H9 (cell line): ENCODE results near the gene PLA2G2E. TPM values are rescaled to one million over a fixed set of nuclear protein-coding genes. Genes with fewer than 3 reads are reported as not detected.

Source experiments
- DNase-seq: peaks from one replicate; pipeline ENCODE4 v3.0.0-alpha.2; 2017
- H2AFZ ChIP-seq: one replicate; pipeline ENCODE4 v1.6.1; 2013; ENCODE audit warnings: mild to moderate bottlenecking, low read length, control low read depth, moderate library complexity
- H2AK5ac ChIP-seq: 2 replicates; pipeline ENCODE4 v1.6.1; 2013; ENCODE audit warnings: low read length, control low read depth, mixed read lengths; ENCODE audit not compliant: insufficient read length
- H2BK120ac ChIP-seq: one replicate; pipeline ENCODE4 v1.6.1; 2013; ENCODE audit warnings: low read depth, mild to moderate bottlenecking, low read length, control low read depth, inconsistent platforms; ENCODE audit not compliant: poor library complexity, severe bottlenecking
- H2BK12ac ChIP-seq: 2 replicates; pipeline ENCODE4 v1.6.1; 2013; ENCODE audit warnings: low read length, control low read depth, mixed read lengths, low read depth; ENCODE audit not compliant: insufficient read length
- H2BK15ac ChIP-seq: 2 replicates; pipeline ENCODE4 v1.6.1; 2013; ENCODE audit warnings: low read depth, low read length, control low read depth
- H2BK20ac ChIP-seq: one replicate; pipeline ENCODE4 v1.6.1; 2013; ENCODE audit warnings: low read depth, mild to moderate bottlenecking, low read length, control low read depth, inconsistent platforms; ENCODE audit not compliant: poor library complexity, severe bottlenecking
- H2BK5ac ChIP-seq: 2 replicates; pipeline ENCODE4 v1.6.1; 2013; ENCODE audit warnings: low read length, control low read depth, mixed read lengths; ENCODE audit not compliant: insufficient read length
- H3K14ac ChIP-seq: 2 replicates; pipeline ENCODE4 v1.6.1; 2013; ENCODE audit warnings: low read length, control low read depth; ENCODE audit not compliant: insufficient read depth
- H3K18ac ChIP-seq: 2 replicates; pipeline ENCODE4 v1.6.1; 2013; ENCODE audit warnings: low read depth, mild to moderate bottlenecking, mixed read lengths, low read length, control low read depth; ENCODE audit not compliant: insufficient read length
- H3K23ac ChIP-seq: 2 replicates; pipeline ENCODE4 v1.6.1; 2013; ENCODE audit warnings: low read length, control low read depth, mixed read lengths, low read depth; ENCODE audit not compliant: insufficient read length
- H3K23me2 ChIP-seq: 2 replicates; pipeline ENCODE4 v1.6.1; 2013; ENCODE audit warnings: low read depth, mild to moderate bottlenecking, mixed read lengths, low read length, control low read depth; ENCODE audit not compliant: insufficient read length, poor library complexity, severe bottlenecking
- H3K27ac ChIP-seq: 2 replicates; pipeline ENCODE4 v1.5.1; 2013; ENCODE audit warnings: low read length, control low read depth, mixed read lengths, low read depth; ENCODE audit not compliant: insufficient read length
- H3K27me3 ChIP-seq: 2 replicates; pipeline ENCODE4 v1.6.1; 2013; ENCODE audit warnings: low read length, control low read depth, inconsistent platforms; ENCODE audit not compliant: insufficient read depth
- H3K4ac ChIP-seq: 2 replicates; pipeline ENCODE4 v1.6.1; 2013; ENCODE audit warnings: low read depth, mild to moderate bottlenecking, control low read depth, inconsistent platforms, low read length, moderate library complexity
- H3K4me1 ChIP-seq: 2 replicates; pipeline ENCODE4 v1.6.1; 2013; ENCODE audit warnings: low read length, control low read depth, inconsistent platforms; ENCODE audit not compliant: insufficient read depth
- H3K4me2 ChIP-seq: 2 replicates; pipeline ENCODE4 v1.6.1; 2013; ENCODE audit warnings: low read length, control low read depth, mixed read lengths; ENCODE audit not compliant: insufficient read length, insufficient read depth
- H3K56ac ChIP-seq: 2 replicates; pipeline ENCODE4 v1.6.1; 2013; ENCODE audit warnings: low read depth, mild to moderate bottlenecking, mixed read lengths, low read length, control low read depth; ENCODE audit not compliant: insufficient read length
- H3K79me1 ChIP-seq: 2 replicates; pipeline ENCODE4 v1.6.1; 2013; ENCODE audit warnings: low read depth, mild to moderate bottlenecking, moderate library complexity, low read length, control low read depth, inconsistent platforms; ENCODE audit not compliant: insufficient read depth, poor library complexity, severe bottlenecking
- H3K79me2 ChIP-seq: 2 replicates; pipeline ENCODE4 v1.6.1; 2013; ENCODE audit warnings: low read length, control low read depth, inconsistent platforms; ENCODE audit not compliant: insufficient read depth
- H3K9ac ChIP-seq: 2 replicates; pipeline ENCODE4 v1.6.1; 2013; ENCODE audit warnings: low read length, control low read depth, mixed read lengths; ENCODE audit not compliant: insufficient read length; ENCODE audit errors: extremely low read depth
- H3K9me3 ChIP-seq: one replicate; pipeline ENCODE4 v1.6.1; 2013; ENCODE audit warnings: low read depth, low read length, inconsistent platforms; ENCODE audit not compliant: control insufficient read depth
- H3T11ph ChIP-seq: one replicate; pipeline ENCODE4 v1.6.1; 2013; ENCODE audit warnings: mild to moderate bottlenecking, low read length, control low read depth, inconsistent platforms
- H4K20me1 ChIP-seq: one replicate; pipeline ENCODE4 v1.6.1; 2013; ENCODE audit not compliant: control insufficient read depth, insufficient read length, insufficient read depth
- H4K5ac ChIP-seq: 2 replicates; pipeline ENCODE4 v1.6.1; 2013; ENCODE audit warnings: low read depth, mild to moderate bottlenecking, mixed read lengths, low read length, control low read depth; ENCODE audit not compliant: insufficient read length
- H4K8ac ChIP-seq: replicated peaks from 2 replicates; pipeline ENCODE4 v1.6.1; 2013; ENCODE audit warnings: low read length, control low read depth, mixed read lengths, low read depth; ENCODE audit not compliant: insufficient read length
- H4K91ac ChIP-seq: 2 replicates; pipeline ENCODE4 v1.6.1; 2013; ENCODE audit warnings: low read depth, mild to moderate bottlenecking, moderate library complexity, mixed read lengths, low read length, control low read depth; ENCODE audit not compliant: insufficient read length
- H3K27ac Mint-ChIP-seq, 3 experiments: 2 replicates in 2 of 3; 3 replicates in 1 of 3; pipeline ENCODE4 v1.8.0; 2020 to 2021; ENCODE audit warnings: mixed read lengths in 3 of 3, mild to moderate bottlenecking in 1 of 3, moderate library complexity in 1 of 3
- H3K27me3 Mint-ChIP-seq: 2 replicates; pipeline ENCODE4 v1.8.0; 2021; ENCODE audit warnings: low read depth, mild to moderate bottlenecking, moderate library complexity, mixed read lengths
- H3K36me3 Mint-ChIP-seq, 3 experiments: 2 replicates in 2 of 3; 3 replicates in 1 of 3; pipeline ENCODE4 v1.8.0; 2020 to 2021; ENCODE audit warnings: low read depth in 3 of 3, mixed read lengths in 3 of 3; ENCODE audit not compliant: insufficient read depth in 1 of 3
- H3K4me1 Mint-ChIP-seq, 2 experiments: 2 replicates each; pipeline ENCODE4 v1.8.0; 2020; ENCODE audit warnings: mixed read lengths in 2 of 2
- H3K4me3 Mint-ChIP-seq, 2 experiments: 2 replicates in 1 of 2; 3 replicates in 1 of 2; pipeline ENCODE4 v1.8.0; 2020 to 2021; ENCODE audit warnings: mild to moderate bottlenecking in 2 of 2, mixed read lengths in 2 of 2, moderate library complexity in 1 of 2
- H3K9me3 Mint-ChIP-seq, 2 experiments: 2 replicates in 1 of 2; 3 replicates in 1 of 2; pipeline ENCODE4 v1.8.0; 2020; ENCODE audit warnings: mild to moderate bottlenecking in 2 of 2, mixed read lengths in 2 of 2, moderate library complexity in 1 of 2
- WGBS: extraction: QIAGEN DNeasy Blood & Tissue Kit; methylation state at CpG from one replicate; pipeline ENCODE4 v1.1.7; 2013; ENCODE audit warnings: missing lambda C conversion rate, low lambda C conversion rate, mixed read lengths; ENCODE audit not compliant: insufficient read length; ENCODE audit errors: extremely low coverage; 5-methylcytosine and 5-hydroxymethylcytosine counted together
- total RNA-seq: library from RNA; stranded (reverse); gene quantifications from 2 replicates; pipeline ENCODE4 v1.2.1, GENCODE V29; 2021
- TF ChIP-seq, protein P1 (sequence below): fragments of 200-600 bp; sonication (generic); conservative IDR thresholded peaks from 3 replicates; pipeline ENCODE4 v1.8.0; 2021; ENCODE audit warnings: antibody characterized with exemption, mild to moderate bottlenecking

Gene PLA2G2E
- total RNA-seq, 1 experiment from 2014 or later = not detected

DNA sequence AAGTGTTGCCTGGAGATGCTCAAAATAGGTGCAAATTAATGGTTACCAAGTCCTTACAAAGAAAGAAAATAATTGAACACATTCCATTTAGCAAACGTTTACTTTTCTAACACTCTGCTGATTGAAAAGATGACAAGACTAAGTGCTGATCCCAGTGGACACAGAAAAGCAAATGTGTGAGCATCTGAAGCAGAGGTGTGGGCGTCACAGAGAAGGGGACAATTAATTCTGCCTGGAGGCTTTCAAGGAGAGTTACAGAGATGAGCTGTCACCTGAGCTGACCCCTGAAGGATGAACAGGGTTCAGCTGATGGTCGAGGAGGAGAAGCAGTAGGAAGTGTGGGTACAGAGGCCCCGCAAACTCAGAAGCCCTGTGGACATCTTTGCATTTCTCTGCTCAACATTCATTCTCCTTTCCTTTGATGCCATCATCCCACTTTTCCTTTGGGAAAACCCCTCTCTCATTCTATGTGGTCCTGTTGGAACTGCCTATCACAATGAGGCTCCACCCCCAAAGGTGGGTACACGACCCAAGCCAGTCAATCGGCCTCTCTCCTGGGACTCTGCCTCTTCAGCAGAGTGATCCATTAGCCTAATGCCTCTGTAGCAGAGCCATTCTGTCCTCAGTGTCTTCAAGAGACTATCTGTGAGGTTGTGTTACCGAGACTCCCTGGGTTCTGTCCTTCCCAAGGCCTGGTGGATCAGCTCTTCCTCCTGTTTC lies 17.2 kb upstream of the PLA2G2E start:
- Histone ChIP-seq H2BK15ac (no peak overlapping the region), H3T11ph (no peak overlapping the region), H3K9ac (no peak overlapping the region), H3K27me3 (no peaks in the 10 kb centered on the region), H4K8ac (no peak overlapping the region), H3K27ac (no peak overlapping the region), H4K91ac (no peak overlapping the region), H3K4me2 (no peak overlapping the region), H3K18ac (no peak overlapping the region), H3K23me2 (no peaks in the 10 kb centered on the region), H3K14ac (peak overlapping the region; percentile 10; the same call in 1 of the 2 replicates), H2BK12ac (no peak overlapping the region), H4K5ac (no peak overlapping the region), H3K56ac (no peak overlapping the region), H3K79me1 (no peaks in the 10 kb centered on the region), H2BK120ac (no peak overlapping the region), H2AFZ (no peak overlapping the region), H2BK5ac (no peak overlapping the region), H3K23ac (no peak overlapping the region), H2BK20ac (no peak overlapping the region), H3K9me3 (no peaks in the 10 kb centered on the region), H3K4me1 (no peaks in the 10 kb centered on the region), H3K79me2 (no peaks in the 10 kb centered on the region), H2AK5ac (no peak overlapping the region), H3K4ac (no peak overlapping the region), H4K20me1 (no peaks in the 10 kb centered on the region)
- TF ChIP-seq, protein P1, sequence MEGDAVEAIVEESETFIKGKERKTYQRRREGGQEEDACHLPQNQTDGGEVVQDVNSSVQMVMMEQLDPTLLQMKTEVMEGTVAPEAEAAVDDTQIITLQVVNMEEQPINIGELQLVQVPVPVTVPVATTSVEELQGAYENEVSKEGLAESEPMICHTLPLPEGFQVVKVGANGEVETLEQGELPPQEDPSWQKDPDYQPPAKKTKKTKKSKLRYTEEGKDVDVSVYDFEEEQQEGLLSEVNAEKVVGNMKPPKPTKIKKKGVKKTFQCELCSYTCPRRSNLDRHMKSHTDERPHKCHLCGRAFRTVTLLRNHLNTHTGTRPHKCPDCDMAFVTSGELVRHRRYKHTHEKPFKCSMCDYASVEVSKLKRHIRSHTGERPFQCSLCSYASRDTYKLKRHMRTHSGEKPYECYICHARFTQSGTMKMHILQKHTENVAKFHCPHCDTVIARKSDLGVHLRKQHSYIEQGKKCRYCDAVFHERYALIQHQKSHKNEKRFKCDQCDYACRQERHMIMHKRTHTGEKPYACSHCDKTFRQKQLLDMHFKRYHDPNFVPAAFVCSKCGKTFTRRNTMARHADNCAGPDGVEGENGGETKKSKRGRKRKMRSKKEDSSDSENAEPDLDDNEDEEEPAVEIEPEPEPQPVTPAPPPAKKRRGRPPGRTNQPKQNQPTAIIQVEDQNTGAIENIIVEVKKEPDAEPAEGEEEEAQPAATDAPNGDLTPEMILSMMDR = no peak
- Mint-ChIP-seq H3K4me1 (peaks cover 9% of the 10 kb centered on the region in 2 experiments), H3K9me3 (peaks cover 0 to 11% of the 10 kb centered on the region in 2 experiments; a peak in 3 of 5 replicates), H3K27me3 (no peaks in the 10 kb centered on the region), H3K4me3 (no peak overlapping the region), H3K36me3 (no peaks in the 10 kb centered on the region; a peak in 2 of 7 replicates), H3K27ac (no peak overlapping the region; a peak in 1 of 7 replicates)
- no CpG with 5 or more reads among the region's 7 CpGs for WGBS
- DNase-seq = no peak
